ENCODE data around the gene CPNE1. TPM values are rescaled to one million over a fixed set of nuclear protein-coding genes. Genes with fewer than 3 reads are reported as not detected.

Gene CPNE1
- total and polyA plus RNA-seq, 12 donors: 63.9 to 464 (median 160) TPM

- peaks cover 12 to 70% of the 10 kb centered on the region in 2 donors for H3K4me1 ChIP-seq (replicated peaks in 1 of 2)
- H3K9me3 ChIP-seq (replicated peaks in 1 of 3): no peaks in the 10 kb centered on the region
- TF ChIP-seq CTCF (IDR thresholded peaks at IDR 0.05) (no peak), POLR2A (IDR thresholded peaks at IDR 0.05) (no peak)
- DNase-seq: no peak
- peak overlapping the region in 1 of 4 donors; percentile 85 for H3K4me3 ChIP-seq
- WGBS, 4 donors: 80 to 89% (median 85%) methylated on average over 2 of the region's 2 CpGs
- no peaks in the 10 kb centered on the region for H3K27me3 ChIP-seq
- H3K36me3 ChIP-seq (replicated peaks in 1 of 2): no peaks in the 10 kb centered on the region
- H3K27ac ChIP-seq: peak overlapping the region in 2 of 5 donors; percentile 36 to 98
- intact Hi-C loops (cut with DNase I): loop anchor here in 1 of 2 donors (5.0 to 10.0 kb wide), 2 partner anchors 44 to 196 kb away; partner anchors contain the start of gene SPAG4
Observed at GRCh38 chr20:35661053-35661452, 3.6 kb downstream of the CPNE1 start.

GRCh38 chr20:35660122-35660937 is 4.4 kb downstream of the CPNE1 start:
- intact Hi-C loops (cut with DNase I): loop anchor here in 1 of 2 donors (5.0 to 10.0 kb wide), 2 partner anchors 43 to 196 kb away; partner anchors contain the start of gene SPAG4
- Histone ChIP-seq H3K27ac (peak overlapping the region in 2 of 5 donors; percentile 9 to 98), H3K36me3 (replicated peaks in 1 of 2) (no peaks in the 10 kb centered on the region), H3K9me3 (replicated peaks in 1 of 3) (no peaks in the 10 kb centered on the region), H3K4me3 (no peak overlapping the region), H3K4me1 (replicated peaks in 1 of 2) (peaks cover 12 to 76% of the 10 kb centered on the region in 2 donors), H3K27me3 (no peaks in the 10 kb centered on the region)
- TF ChIP-seq CTCF (IDR thresholded peaks at IDR 0.05) (no peak), POLR2A (IDR thresholded peaks at IDR 0.05) (no peak)
- 90 to 97% (median 92%) methylated on average over 10 of the region's 10 CpGs for WGBS, 4 donors
- peak in 1 of 7 donors; percentile 34 for DNase-seq

GRCh38 chr20:35657271-35657670 is 7.4 kb downstream of the CPNE1 start:
- intact Hi-C loops (cut with DNase I): no loop called here
- no peak overlapping the region for H3K27ac ChIP-seq
- H3K4me1 ChIP-seq (replicated peaks in 1 of 2): peaks cover 12 to 73% of the 10 kb centered on the region in 2 donors
- WGBS, 4 donors: 20 to 42% (median 28%) methylated on average over 1 of the region's 1 CpG
- no peaks in the 10 kb centered on the region for H3K27me3 ChIP-seq
- peaks cover 0 to 29% of the 10 kb centered on the region in 2 donors for H3K36me3 ChIP-seq (replicated peaks in 1 of 2)
- no peak overlapping the region for H3K4me3 ChIP-seq
- no peak for TF ChIP-seq POLR2A (IDR thresholded peaks at IDR 0.05)
- no peak for TF ChIP-seq CTCF (IDR thresholded peaks at IDR 0.05)
- no peak for DNase-seq
- H3K9me3 ChIP-seq (replicated peaks in 1 of 3): no peaks in the 10 kb centered on the region

GRCh38 chr20:35654415-35654814 is 10.3 kb downstream of the CPNE1 start:
- H3K36me3 ChIP-seq (replicated peaks in 1 of 2): peaks cover 0 to 29% of the 10 kb centered on the region in 2 donors
- H3K27me3 ChIP-seq: no peaks in the 10 kb centered on the region
- 92 to 95% (median 95%) methylated on average over 9 of the region's 9 CpGs for whole genome bisulfite sequencing, 4 donors
- H3K4me1 ChIP-seq (replicated peaks in 1 of 2): peaks cover 0 to 71% of the 10 kb centered on the region in 2 donors
- DNase-seq: peak in 1 of 7 donors; percentile 38
- no peak overlapping the region for H3K4me3 ChIP-seq
- H3K27ac ChIP-seq: no peak overlapping the region
- no peaks in the 10 kb centered on the region for H3K9me3 ChIP-seq (replicated peaks in 1 of 3)
- intact Hi-C loops (cut with DNase I): no loop called here
- no peak for TF ChIP-seq POLR2A (IDR thresholded peaks at IDR 0.05)
- TF ChIP-seq CTCF (IDR thresholded peaks at IDR 0.05): no peak
